HEK293 (cell line): ENCODE data around the gene ELAVL2.

ENCODE experiments used
- CTCF ChIA-PET: fragments of 350-600 bp; formaldehyde crosslinking; extraction: SDS; loops from one replicate; lab custom pipeline; 2021; ENCODE audit warnings: antibody characterized with exemption; lab: Yijun Ruan, JAX
- POLR2A ChIA-PET: fragments of 300-600 bp; formaldehyde crosslinking; extraction: SDS; loops from one replicate; lab custom pipeline; 2020; ENCODE audit warnings: antibody characterized with exemption, inconsistent platforms; lab: Yijun Ruan, JAX
- H3K27ac ChIP-seq: fragments of 200-500 bp; sonication (Bioruptor generic); 2 replicates; pipeline ENCODE4 v1.5.1; 2014; ENCODE audit warnings: low read depth, low read length, control low read depth, inconsistent platforms; ENCODE audit errors: extremely low read depth
- H3K36me3 ChIP-seq, 2 experiments: fragments of 200-500 bp in 1 of 2; sonication (Bioruptor generic) in 1 of 2; 1 replicate in 1 of 2; 2 replicates in 1 of 2; pipeline ENCODE4 v1.5.1; 2014 to 2017; ENCODE audit warnings: inconsistent platforms in 2 of 2, low read length in 2 of 2; ENCODE audit not compliant: control insufficient read depth in 2 of 2, insufficient read depth in 1 of 2
- H3K4me1 ChIP-seq: fragments of 200-500 bp; sonication (Bioruptor generic); 2 replicates; pipeline ENCODE4 v1.5.1; 2014; ENCODE audit warnings: mild to moderate bottlenecking, low read length, inconsistent platforms; ENCODE audit not compliant: control insufficient read depth, insufficient read depth
- H3K4me3 ChIP-seq: 2 replicates; pipeline ENCODE4 v1.5.1; 2011; ENCODE audit warnings: low read depth, mild to moderate bottlenecking, control low read depth, low read length, moderate library complexity
- H3K9me3 ChIP-seq: fragments of 200-500 bp; sonication (Bioruptor generic); 2 replicates; pipeline ENCODE4 v1.5.1; 2014; ENCODE audit warnings: low read depth, low read length, inconsistent platforms; ENCODE audit not compliant: control insufficient read depth, insufficient read depth
- MEIS1 ChIP-seq: sonication (generic); formaldehyde crosslinking; IDR thresholded peaks from 2 replicates; pipeline ENCODE4 v1.8.1; 2022; ENCODE audit warnings: missing genetic modification reagents, mild to moderate bottlenecking, borderline replicate concordance
- SALL2 ChIP-seq: fragments of 450-650 bp; formaldehyde crosslinking; IDR thresholded peaks from 2 replicates; pipeline ENCODE4 v1.5.0; 2017; ENCODE audit warnings: missing biosample characterization, mild to moderate bottlenecking, missing genetic modification characterization, borderline replicate concordance
- SETDB1 ChIP-seq: IDR thresholded peaks from one replicate; pipeline ENCODE4 v1.6.1; 2017; ENCODE audit warnings: mild to moderate bottlenecking, low read length, moderate library complexity, mixed read lengths; ENCODE audit not compliant: insufficient read length
- SP3 ChIP-seq: fragments of 450-650 bp; formaldehyde crosslinking; IDR thresholded peaks from 2 replicates; pipeline ENCODE4 v1.5.1; 2016; ENCODE audit warnings: missing biosample characterization, missing genetic modification characterization
- ZFHX2 ChIP-seq: fragments of 450-650 bp; formaldehyde crosslinking; conservative IDR thresholded peaks from 2 replicates; pipeline ENCODE4 v1.5.1; 2016; ENCODE audit warnings: missing biosample characterization, missing genetic modification characterization
- ZNF121 ChIP-seq: fragments of 450-650 bp; formaldehyde crosslinking; IDR thresholded peaks from 2 replicates; pipeline ENCODE4 v1.5.1; 2016; ENCODE audit warnings: missing biosample characterization, missing genetic modification characterization
- ZNF426 ChIP-seq: fragments of 450-650 bp; formaldehyde crosslinking; IDR thresholded peaks from 2 replicates; pipeline ENCODE4 v1.5.1; 2017; ENCODE audit warnings: missing biosample characterization, missing genetic modification characterization, mild to moderate bottlenecking, inconsistent platforms, moderate library complexity
- ZNF549 ChIP-seq: fragments of 450-650 bp; IDR thresholded peaks from 2 replicates; pipeline ENCODE4 v1.5.1; 2018; ENCODE audit warnings: missing biosample characterization, missing genetic modification characterization, mild to moderate bottlenecking, inconsistent platforms, moderate library complexity
- ZNF558 ChIP-seq: fragments of 450-650 bp; formaldehyde crosslinking; IDR thresholded peaks from 2 replicates; pipeline ENCODE4 v1.5.1; 2016; ENCODE audit warnings: missing biosample characterization, missing genetic modification characterization
- ZNF571 ChIP-seq: fragments of 450-650 bp; formaldehyde crosslinking; IDR thresholded peaks from 2 replicates; pipeline ENCODE4 v1.5.0; 2017; ENCODE audit warnings: missing biosample characterization, missing genetic modification characterization
- ZNF654 ChIP-seq: fragments of 450-650 bp; formaldehyde crosslinking; IDR thresholded peaks from 2 replicates; pipeline ENCODE4 v1.5.1; 2016; ENCODE audit warnings: low read depth, missing biosample characterization, missing genetic modification characterization
- ZXDB ChIP-seq: fragments of 450-650 bp; formaldehyde crosslinking; IDR thresholded peaks from 2 replicates; pipeline ENCODE4 v1.5.1; 2016; ENCODE audit warnings: missing biosample characterization, missing genetic modification characterization
- TF ChIP-seq, protein P1 (sequence below): fragments of 450-650 bp; formaldehyde crosslinking; IDR thresholded peaks from 2 replicates; pipeline ENCODE4 v1.5.1; 2016; ENCODE audit warnings: missing biosample characterization, missing genetic modification characterization
- TF ChIP-seq, protein P2 (sequence below): fragments of 450-650 bp; formaldehyde crosslinking; IDR thresholded peaks from 2 replicates; pipeline ENCODE4 v1.5.1; 2016; ENCODE audit warnings: missing biosample characterization, missing genetic modification characterization, low read depth

ELAVL2 gene

GRCh38 chr9:23803216-23803615 is 22.8 kb downstream of the ELAVL2 start:
- POLR2A ChIA-PET: interaction anchor here (0.6 kb wide), 1 partner anchor 13 kb away, joined by 4 read pairs; no protein-coding TSS in a partner anchor
- H3K4me1 ChIP-seq: 0 out of 2 replicates have a peak, but pooled peaks cover under 1% of the 10 kb centered on the region
- no peak overlapping the region for H3K4me3 ChIP-seq
- no peaks in the 10 kb centered on the region for H3K36me3 ChIP-seq
- TF ChIP-seq ZNF571 (tag by site-specific recombination): no peak
- no peak for TF ChIP-seq ZNF558
- TF ChIP-seq, protein P1, sequence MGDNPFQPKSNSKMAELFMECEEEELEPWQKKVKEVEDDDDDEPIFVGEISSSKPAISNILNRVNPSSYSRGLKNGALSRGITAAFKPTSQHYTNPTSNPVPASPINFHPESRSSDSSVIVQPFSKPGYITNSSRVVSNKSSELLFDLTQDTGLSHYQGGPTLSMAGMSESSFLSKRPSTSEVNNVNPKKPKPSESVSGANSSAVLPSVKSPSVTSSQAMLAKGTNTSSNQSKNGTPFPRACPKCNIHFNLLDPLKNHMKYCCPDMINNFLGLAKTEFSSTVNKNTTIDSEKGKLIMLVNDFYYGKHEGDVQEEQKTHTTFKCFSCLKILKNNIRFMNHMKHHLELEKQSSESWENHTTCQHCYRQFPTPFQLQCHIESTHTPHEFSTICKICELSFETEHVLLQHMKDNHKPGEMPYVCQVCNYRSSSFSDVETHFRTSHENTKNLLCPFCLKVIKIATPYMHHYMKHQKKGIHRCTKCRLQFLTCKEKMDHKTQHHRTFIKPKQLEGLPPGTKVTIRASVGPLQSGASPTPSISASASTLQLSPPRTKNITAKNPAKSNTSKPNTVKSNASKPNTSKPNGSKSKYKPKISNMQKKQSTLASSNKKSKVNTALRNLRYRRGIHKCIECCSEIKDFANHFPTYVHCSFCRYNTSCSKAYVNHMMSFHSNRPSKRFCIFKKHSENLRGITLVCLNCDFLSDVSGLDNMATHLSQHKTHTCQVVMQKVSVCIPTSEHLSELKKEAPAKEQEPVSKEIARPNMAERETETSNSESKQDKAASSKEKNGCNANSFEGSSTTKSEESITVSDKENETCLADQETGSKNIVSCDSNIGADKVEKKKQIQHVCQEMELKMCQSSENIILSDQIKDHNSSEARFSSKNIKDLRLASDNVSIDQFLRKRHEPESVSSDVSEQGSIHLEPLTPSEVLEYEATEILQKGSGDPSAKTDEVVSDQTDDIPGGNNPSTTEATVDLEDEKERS: no peak
- TF ChIP-seq MEIS1 (CRISPR knock-in tag): no peak
- TF ChIP-seq ZNF121 (tag by site-specific recombination): no peak
- no peaks in the 10 kb centered on the region for H3K9me3 ChIP-seq
- CTCF ChIA-PET: interaction anchor here (0.6 to 1.0 kb wide), 2 partner anchors 16 to 21 kb away, joined by 4 to 6 read pairs; no protein-coding TSS in a partner anchor
- H3K27ac ChIP-seq: no peak overlapping the region

DNA sequence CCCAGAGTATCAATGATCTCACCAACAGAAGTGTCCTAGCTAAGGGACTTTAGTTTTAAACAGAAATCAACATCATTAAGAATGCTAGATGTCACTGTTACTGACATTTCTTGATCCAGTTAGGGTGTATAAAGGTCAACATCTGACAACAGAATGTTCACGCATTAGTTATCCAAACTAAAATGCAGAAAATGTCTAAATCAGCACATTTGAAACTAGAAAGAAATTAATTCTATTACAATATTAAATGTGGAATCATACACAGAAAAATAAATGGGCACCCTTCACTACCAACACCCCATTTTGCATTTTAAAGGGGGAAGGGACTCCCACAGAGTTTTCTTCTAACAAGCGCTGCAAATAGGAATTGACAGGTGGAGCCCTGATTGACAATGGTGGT is 24.5 kb downstream of the ELAVL2 start:
- ChIA-PET CTCF (interaction anchor here (0.6 kb wide), 1 partner anchor 1486 kb away, joined by 4 read pairs; no protein-coding TSS in a partner anchor), POLR2A (no interaction called here)
- no peak overlapping the region for H3K27ac ChIP-seq
- no peaks in the 10 kb centered on the region for H3K9me3 ChIP-seq
- H3K36me3 ChIP-seq: no peaks in the 10 kb centered on the region; a peak in 1 of 3 replicates
- H3K4me3 ChIP-seq: no peak overlapping the region
- TF ChIP-seq ZFHX2 (tag by site-specific recombination): no peak
- TF ChIP-seq, protein P2, sequence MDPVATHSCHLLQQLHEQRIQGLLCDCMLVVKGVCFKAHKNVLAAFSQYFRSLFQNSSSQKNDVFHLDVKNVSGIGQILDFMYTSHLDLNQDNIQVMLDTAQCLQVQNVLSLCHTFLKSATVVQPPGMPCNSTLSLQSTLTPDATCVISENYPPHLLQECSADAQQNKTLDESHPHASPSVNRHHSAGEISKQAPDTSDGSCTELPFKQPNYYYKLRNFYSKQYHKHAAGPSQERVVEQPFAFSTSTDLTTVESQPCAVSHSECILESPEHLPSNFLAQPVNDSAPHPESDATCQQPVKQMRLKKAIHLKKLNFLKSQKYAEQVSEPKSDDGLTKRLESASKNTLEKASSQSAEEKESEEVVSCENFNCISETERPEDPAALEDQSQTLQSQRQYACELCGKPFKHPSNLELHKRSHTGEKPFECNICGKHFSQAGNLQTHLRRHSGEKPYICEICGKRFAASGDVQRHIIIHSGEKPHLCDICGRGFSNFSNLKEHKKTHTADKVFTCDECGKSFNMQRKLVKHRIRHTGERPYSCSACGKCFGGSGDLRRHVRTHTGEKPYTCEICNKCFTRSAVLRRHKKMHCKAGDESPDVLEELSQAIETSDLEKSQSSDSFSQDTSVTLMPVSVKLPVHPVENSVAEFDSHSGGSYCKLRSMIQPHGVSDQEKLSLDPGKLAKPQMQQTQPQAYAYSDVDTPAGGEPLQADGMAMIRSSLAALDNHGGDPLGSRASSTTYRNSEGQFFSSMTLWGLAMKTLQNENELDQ: no peak
- no peak for TF ChIP-seq SETDB1
- TF ChIP-seq ZNF654 (tag by site-specific recombination): no peak
- no peak for TF ChIP-seq ZNF426 (tag by site-specific recombination)
- no peak for TF ChIP-seq SALL2 (tag by site-specific recombination)
- 0 out of 2 replicates have a peak, but pooled peaks cover 3% of the 10 kb centered on the region for H3K4me1 ChIP-seq

- ChIA-PET CTCF (no interaction called here), POLR2A (no interaction called here)
- TF ChIP-seq ZXDB (tag by site-specific recombination): no peak
- TF ChIP-seq SP3: no peak
- no peak for TF ChIP-seq ZNF549 (tag by site-specific recombination)
- H3K4me1 ChIP-seq: 0 out of 2 replicates have a peak, but pooled peaks cover 3% of the 10 kb centered on the region
- H3K36me3 ChIP-seq: no peaks in the 10 kb centered on the region; a peak in 1 of 3 replicates
- H3K27ac ChIP-seq: no peak overlapping the region
- no peaks in the 10 kb centered on the region for H3K9me3 ChIP-seq
- H3K4me3 ChIP-seq: no peak overlapping the region
Observed at GRCh38 chr9:23799521-23799920, 26.5 kb downstream of the ELAVL2 start.
